Astrocyte of the cerebellum (primary cell): ENCODE measurements around the gene NTNG1.
"Not testable (repeated sequence)": the region's sequence is repeated elsewhere in the genome, so short reads cannot be mapped to it uniquely, and the experiment has no call there.

Source experiments
- DNase-seq: peaks from one replicate; pipeline ENCODE4 v3.0.0-alpha.2; 2011; ENCODE audit warnings: low read depth
- H3K4me3 ChIP-seq: 2 replicates; pipeline ENCODE4 v1.5.1; 2011; ENCODE audit warnings: mild to moderate bottlenecking, low read depth, low read length, moderate library complexity
- in situ Hi-C: cut with HindIII; loops from 2 replicates; pipeline ENCODE4 v1.10.0; 2017; ENCODE audit warnings: low sequenced_read_pairs
- TF ChIP-seq, protein P1 (sequence below): IDR thresholded peaks from 2 replicates; pipeline ENCODE4 v1.5.1; 2012; ENCODE audit warnings: low read length, low read depth, moderate library complexity, mild to moderate bottlenecking; ENCODE audit errors: missing control alignments

NTNG1 gene

GRCh38 chr1:107230121-107230520, 89.3 kb downstream of the NTNG1 start:
- no peak for DNase-seq
- in situ Hi-C loops, result no loop called here
- TF ChIP-seq, protein P1, sequence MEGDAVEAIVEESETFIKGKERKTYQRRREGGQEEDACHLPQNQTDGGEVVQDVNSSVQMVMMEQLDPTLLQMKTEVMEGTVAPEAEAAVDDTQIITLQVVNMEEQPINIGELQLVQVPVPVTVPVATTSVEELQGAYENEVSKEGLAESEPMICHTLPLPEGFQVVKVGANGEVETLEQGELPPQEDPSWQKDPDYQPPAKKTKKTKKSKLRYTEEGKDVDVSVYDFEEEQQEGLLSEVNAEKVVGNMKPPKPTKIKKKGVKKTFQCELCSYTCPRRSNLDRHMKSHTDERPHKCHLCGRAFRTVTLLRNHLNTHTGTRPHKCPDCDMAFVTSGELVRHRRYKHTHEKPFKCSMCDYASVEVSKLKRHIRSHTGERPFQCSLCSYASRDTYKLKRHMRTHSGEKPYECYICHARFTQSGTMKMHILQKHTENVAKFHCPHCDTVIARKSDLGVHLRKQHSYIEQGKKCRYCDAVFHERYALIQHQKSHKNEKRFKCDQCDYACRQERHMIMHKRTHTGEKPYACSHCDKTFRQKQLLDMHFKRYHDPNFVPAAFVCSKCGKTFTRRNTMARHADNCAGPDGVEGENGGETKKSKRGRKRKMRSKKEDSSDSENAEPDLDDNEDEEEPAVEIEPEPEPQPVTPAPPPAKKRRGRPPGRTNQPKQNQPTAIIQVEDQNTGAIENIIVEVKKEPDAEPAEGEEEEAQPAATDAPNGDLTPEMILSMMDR, result no peak
- no peak overlapping the region for H3K4me3 ChIP-seq

DNA sequence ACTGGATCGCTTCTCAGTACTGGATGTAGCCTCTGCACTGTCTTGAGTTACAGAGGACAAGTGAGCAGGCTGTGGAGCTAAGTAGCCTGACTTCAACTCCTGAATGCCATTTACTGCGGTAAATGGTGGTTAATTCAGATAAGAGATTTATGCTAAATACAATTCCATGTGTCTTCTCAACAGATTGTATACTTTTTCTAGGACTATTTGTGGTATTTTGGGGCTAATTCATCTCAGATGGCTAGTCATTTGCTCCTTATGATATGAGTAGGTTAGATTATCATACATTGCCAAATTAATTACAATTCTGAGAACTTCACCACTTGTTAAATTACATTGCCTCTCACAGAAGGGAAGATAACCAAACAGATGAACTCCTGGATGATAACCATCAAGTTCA, 90.5 kb downstream of the NTNG1 start:
- H3K4me3 ChIP-seq, result no peak overlapping the region
- no peak for DNase-seq
- TF ChIP-seq, protein P1, result no peak
- in situ Hi-C loops, result no loop called here

DNA sequence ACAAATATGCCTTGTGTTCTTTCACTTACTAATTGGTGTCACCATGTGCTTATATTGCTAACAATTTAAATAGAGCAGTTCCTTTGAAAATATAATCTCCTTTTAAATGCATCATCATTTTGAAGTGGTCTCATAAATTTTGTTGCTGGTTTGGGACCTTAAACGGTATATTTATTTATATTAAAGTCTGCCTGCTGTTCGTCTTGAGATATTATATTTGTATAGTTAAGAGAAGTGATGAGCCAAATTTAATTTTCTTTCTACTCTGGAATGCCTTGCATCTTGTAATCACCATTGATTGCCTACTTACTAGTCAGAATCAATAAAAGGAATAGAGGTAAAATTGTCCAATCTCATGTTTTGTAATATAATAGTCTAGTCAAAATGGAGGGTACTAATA, 91.6 kb downstream of the NTNG1 start:
- no peak for DNase-seq
- TF ChIP-seq, protein P1, result no peak
- H3K4me3 ChIP-seq, result no peak overlapping the region
- in situ Hi-C loops, result no loop called here

DNA sequence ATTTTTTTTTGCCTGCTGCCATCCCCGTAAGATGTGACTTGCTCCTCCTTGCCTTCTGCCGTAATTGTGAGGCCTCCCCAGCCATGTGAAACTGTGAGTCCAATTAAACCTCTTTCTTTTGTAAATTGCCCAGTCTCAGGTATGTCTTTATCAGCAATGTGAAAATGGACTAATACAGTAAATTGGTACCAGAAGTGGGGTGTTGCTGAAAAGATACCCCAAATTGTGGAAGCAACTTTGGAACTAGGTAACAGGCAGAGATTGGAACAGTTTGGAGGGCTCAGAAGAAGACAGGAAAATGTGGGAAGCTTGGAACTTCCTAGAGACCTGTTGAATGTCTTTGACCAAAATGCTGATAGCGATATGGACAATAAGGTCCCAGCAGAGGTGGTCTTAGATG, 95.9 kb downstream of the NTNG1 start:
- in situ Hi-C loops, H3K4me3 ChIP-seq, DNase-seq: not testable (repeated sequence)

- TF ChIP-seq, protein P1, result no peak
- DNase-seq, result no peak
- in situ Hi-C loops, result loop anchor here (5.0 kb wide), 1 partner anchor 46 kb away; no protein-coding TSS in a partner anchor
- H3K4me3 ChIP-seq, result no peak overlapping the region
These were observed 102.6 kb downstream of the NTNG1 start for GRCh38 chr1:107243461-107243860.

DNA sequence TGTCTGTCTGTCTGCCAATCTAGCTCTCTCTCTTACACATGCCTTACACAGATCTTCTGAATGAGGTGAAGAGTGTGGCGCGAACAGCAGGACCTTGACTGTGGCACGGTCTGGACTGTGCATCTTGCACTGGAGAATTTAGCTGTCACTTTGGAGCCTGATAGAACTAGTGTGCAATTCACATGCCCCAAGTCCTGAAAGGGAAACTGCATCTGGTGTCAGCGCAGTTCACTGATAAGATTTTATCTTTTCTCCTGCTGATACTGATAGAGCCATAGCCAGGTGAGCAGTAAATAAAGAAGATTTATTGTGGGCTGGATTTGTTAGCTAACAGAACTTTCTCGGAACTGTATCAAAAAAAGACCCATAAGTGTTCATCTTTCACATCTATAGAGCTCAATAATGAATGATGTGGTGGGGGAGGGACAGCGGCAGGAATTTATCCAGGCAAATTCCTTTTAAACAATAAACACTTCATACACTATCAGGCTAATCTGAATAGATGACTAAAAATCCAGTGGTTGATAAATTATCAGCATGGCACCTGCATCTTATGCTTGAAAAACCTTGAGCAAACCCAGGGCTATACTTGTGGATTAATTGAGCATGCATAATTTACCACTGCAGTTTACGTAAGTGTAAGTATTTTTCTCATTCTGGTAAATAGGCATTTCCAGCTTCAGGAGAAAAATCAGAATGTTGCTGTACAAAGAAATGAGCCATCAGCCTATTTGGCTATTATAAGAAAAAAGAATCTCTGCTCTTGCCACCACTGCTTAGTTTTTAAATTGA, 104.1 kb downstream of the NTNG1 start:
- peak; percentile 42 for DNase-seq
- in situ Hi-C loops, result loop anchor here (5.0 kb wide), 1 partner anchor 48 kb away; no protein-coding TSS in a partner anchor
- no peak overlapping the region for H3K4me3 ChIP-seq
- TF ChIP-seq, protein P1, result no peak

- DNase-seq, result no peak
- in situ Hi-C loops, result no loop called here
- no peak overlapping the region for H3K4me3 ChIP-seq
- TF ChIP-seq, protein P1, result no peak
These were observed 106.0 kb downstream of the NTNG1 start for GRCh38 chr1:107246775-107247345.
